ENCODE data around the gene REXO4.

DNA sequence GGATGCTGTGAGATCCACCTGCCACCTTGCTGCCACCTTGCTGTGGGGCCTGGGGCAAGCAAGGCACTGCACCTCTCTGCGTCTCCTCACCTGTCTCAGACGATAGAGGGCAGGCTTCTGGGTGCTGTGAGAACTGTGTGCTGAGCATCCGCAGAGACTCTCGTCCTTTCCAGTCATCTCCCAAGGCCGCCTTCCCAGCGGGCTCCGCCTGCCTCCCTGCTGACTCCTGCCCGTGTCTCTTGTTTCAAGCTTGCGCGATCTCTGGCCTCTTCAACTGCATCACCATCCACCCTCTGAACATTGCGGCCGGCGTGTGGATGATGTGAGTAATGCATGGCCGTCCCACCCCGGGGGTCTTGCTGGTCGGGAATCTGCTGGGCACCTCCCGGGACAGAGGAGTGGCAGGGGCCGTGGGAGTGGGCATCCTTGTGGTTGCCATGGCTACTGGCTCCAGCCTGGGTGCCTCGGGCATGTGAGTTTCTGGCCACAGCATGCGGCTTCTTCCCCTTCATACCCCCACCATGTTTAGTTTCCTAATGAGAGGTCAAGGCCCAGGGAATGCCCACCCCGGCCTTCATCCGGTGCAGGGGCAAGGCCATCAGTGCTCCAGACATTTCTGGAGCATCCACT, 45.5 kb upstream of the REXO4 start:
- TF ChIP-seq, protein P1, sequence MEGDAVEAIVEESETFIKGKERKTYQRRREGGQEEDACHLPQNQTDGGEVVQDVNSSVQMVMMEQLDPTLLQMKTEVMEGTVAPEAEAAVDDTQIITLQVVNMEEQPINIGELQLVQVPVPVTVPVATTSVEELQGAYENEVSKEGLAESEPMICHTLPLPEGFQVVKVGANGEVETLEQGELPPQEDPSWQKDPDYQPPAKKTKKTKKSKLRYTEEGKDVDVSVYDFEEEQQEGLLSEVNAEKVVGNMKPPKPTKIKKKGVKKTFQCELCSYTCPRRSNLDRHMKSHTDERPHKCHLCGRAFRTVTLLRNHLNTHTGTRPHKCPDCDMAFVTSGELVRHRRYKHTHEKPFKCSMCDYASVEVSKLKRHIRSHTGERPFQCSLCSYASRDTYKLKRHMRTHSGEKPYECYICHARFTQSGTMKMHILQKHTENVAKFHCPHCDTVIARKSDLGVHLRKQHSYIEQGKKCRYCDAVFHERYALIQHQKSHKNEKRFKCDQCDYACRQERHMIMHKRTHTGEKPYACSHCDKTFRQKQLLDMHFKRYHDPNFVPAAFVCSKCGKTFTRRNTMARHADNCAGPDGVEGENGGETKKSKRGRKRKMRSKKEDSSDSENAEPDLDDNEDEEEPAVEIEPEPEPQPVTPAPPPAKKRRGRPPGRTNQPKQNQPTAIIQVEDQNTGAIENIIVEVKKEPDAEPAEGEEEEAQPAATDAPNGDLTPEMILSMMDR (conservative IDR thresholded peaks at IDR 0.05; ENCODE audit: low read length) = peak; percentile 78
- no peak for TF ChIP-seq EZH2phosphoT487 (IDR thresholded peaks at IDR 0.05; ENCODE audit: borderline replicate concordance, low read depth, low read length)
